B cell (primary cell): Measurements from ENCODE around the gene SCAMP5.

ENCODE experiments used
- CTCF ChIP-seq: fragments of 200-600 bp; IDR thresholded peaks from one replicate; pipeline ENCODE4 v1.8.0; 2022; ENCODE audit warnings: antibody characterized with exemption, mild to moderate bottlenecking
- EZH2 ChIP-seq: IDR thresholded peaks from 2 replicates; pipeline ENCODE4 v1.6.1; 2012; ENCODE audit warnings: borderline replicate concordance, low read depth, mild to moderate bottlenecking, moderate library complexity, low read length; ENCODE audit not compliant: insufficient read depth, poor library complexity, severe bottlenecking

GRCh38 chr15:75025548-75026260, 30.3 kb downstream of the SCAMP5 start:
- no peak for TF ChIP-seq CTCF
- no peak for TF ChIP-seq EZH2
